Heart left ventricle (tissue), 13 donors: ENCODE data around the gene MYBPC2.

Experiments
- CTCF ChIP-seq, 12 donors: fragments of 200-600 bp; sonication (generic) in 4 of 12; IDR thresholded peaks; one replicate each; pipeline versions ENCODE4 v1.5.0 to v1.8.0; 2018 to 2022; ENCODE audit warnings: antibody characterized with exemption in 12 of 12, mild to moderate bottlenecking in 5 of 12
- POLR2A ChIP-seq, 2 donors: fragments of 450-650 bp; IDR thresholded peaks; one replicate each; pipeline ENCODE4 v1.6.1; 2017; ENCODE audit warnings: antibody characterized with exemption in 2 of 2, mild to moderate bottlenecking in 2 of 2, moderate library complexity in 2 of 2
- donor health status: ischemic (EF 13 %, LVEDD 7.1; RV severe dilation, severe dysfunction).
- donor health status: DM: no; HTN: yes; CAD: no.
- donor health status: DM: no; HTN: no; CAD: no.
- donor health status: ischemic (EF 25% LVEDD 6.9; RV normal size, moderate dysfunction).
- donor health status: ischemic (EF 25% LVEDD 5.7; RV mildly dilated, moderate dysfunction).
- donor health status: ischemic (EF 35%, LVEDD 5.7; RV mildly dilated, moderate dysfunction).
- donor health status: nonischemic (EF 11% LVEDD 7.7; RV severe dilation, severe dysfunction).
- donor health status: DM: yes; HTN: yes; CAD: no.
- donor health status: PGD.
- donor health status: ischemic (EF 29% LVEDD 5.4; RV normal size, mild dysfunction).
- donor health status: nonischemic (EF 23%, LVEDD 6.1; RV moderate dilation, normal function).

DNA sequence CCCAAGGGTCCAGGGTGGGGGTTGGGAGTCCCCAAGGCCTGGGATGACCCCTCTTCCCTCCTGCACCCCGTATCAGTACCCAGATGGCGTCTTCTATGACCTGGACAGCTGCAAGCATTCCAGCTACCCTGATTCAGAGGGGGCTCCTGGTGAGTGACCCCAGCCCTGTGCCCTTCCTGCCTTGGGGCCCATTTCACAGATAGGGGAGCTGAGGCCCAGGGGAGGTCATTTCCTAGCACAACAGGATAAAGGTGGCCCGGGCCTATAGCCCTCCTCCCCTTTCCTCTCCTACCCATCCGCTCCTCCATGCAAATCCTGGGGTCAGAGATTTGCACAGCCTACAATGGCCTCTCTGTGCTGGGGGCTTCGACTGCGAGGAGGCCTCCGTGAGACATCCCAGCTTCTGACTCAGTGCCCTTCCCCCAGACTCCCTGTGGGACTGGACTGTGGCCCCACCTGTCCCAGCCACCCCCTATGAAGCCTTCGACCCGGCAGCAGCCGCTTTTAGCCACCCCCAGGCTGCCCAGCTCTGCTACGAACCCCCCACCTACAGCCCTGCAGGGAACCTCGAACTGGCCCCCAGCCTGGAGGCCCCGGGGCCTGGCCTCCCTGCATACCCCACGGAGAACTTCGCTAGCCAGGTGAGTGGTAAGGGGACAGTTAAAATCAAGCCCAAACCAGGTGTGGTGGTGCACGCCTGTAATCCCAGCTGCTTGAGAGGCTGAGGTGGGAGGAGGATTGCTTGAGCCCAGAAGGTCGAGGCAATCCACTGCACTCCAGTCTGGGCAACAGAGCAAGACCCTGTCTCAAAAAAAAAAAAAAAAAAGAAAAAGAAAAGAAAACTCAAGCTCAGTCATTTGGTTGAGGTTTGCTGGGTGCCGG is 10.1 kb upstream of the MYBPC2 start:
- TF ChIP-seq POLR2A (IDR thresholded peaks at IDR 0.05) = no peak
- no peak for TF ChIP-seq CTCF (IDR thresholded peaks at IDR 0.05)
